Measurements from ENCODE around the gene PPFIA1. TPM values are rescaled to one million over a fixed set of nuclear protein-coding genes. Genes with fewer than 3 reads are reported as not detected.

The PPFIA1 gene
- total and polyA plus RNA-seq, 4 donors: 27.5 to 85.0 (median 43.5) TPM

- H3K4me1 ChIP-seq (ENCODE audit: control insufficient read depth in 5 of 5, insufficient read depth in 5 of 5, low read length in 5 of 5): peaks cover 4 to 9% (median 6%) of the 10 kb centered on the region in 5 donors
- peaks cover 8 to 19% (median 13%) of the 10 kb centered on the region in 4 donors for H3K36me3 ChIP-seq (ENCODE audit: control insufficient read depth in 4 of 4, insufficient read depth in 4 of 4, low read length in 4 of 4)
- H3K4me3 ChIP-seq: no peak overlapping the region
- H3K27ac ChIP-seq (ENCODE audit: low read depth in 1 of 2, low read length in 1 of 2): no peak overlapping the region
- H3K9me3 ChIP-seq (ENCODE audit: control insufficient read depth in 4 of 4, insufficient read depth in 3 of 4, low read length in 3 of 4): peaks cover 0 to 2% (median 0%) of the 10 kb centered on the region in 4 donors
- 84 to 86% methylated on average over 7 of the region's 7 CpGs for WGBS, 2 donors
- ATAC-seq (ENCODE audit: insufficient read depth, low FRiP score) (no peak), DNase-seq (no peak)
- no peak overlapping the region for H3K9ac ChIP-seq (ENCODE audit: insufficient read depth in 1 of 2, low read length in 2 of 2)
- peaks cover 0 to 1% (median 0%) of the 10 kb centered on the region in 3 donors for H3K27me3 ChIP-seq (ENCODE audit: control insufficient read depth in 3 of 3, insufficient read depth in 3 of 3, low read length in 2 of 3)
- TF ChIP-seq CTCF (IDR thresholded peaks at IDR 0.05; ENCODE audit: control extremely low read depth, extremely low read depth): no peak
Observed at GRCh38 chr11:70272009-70272408, 1.5 kb downstream of the PPFIA1 start.

- Histone ChIP-seq H3K27me3 (ENCODE audit: control insufficient read depth in 3 of 3, insufficient read depth in 3 of 3, low read length in 2 of 3) (no peaks in the 10 kb centered on the region), H3K27ac (ENCODE audit: low read depth in 1 of 2, low read length in 1 of 2) (peak overlapping the region in 1 of 2 donors; percentile 39), H3K4me3 (no peak overlapping the region), H3K9ac (ENCODE audit: insufficient read depth in 1 of 2, low read length in 2 of 2) (no peak overlapping the region), H3K9me3 (ENCODE audit: control insufficient read depth in 4 of 4, insufficient read depth in 3 of 4, low read length in 3 of 4) (no peaks in the 10 kb centered on the region), H3K36me3 (ENCODE audit: control insufficient read depth in 4 of 4, insufficient read depth in 4 of 4, low read length in 4 of 4) (peaks cover 8 to 33% (median 23%) of the 10 kb centered on the region in 4 donors), H3K4me1 (ENCODE audit: control insufficient read depth in 5 of 5, insufficient read depth in 5 of 5, low read length in 5 of 5) (peaks cover 0 to 9% (median 0%) of the 10 kb centered on the region in 5 donors)
- ATAC-seq (ENCODE audit: insufficient read depth, low FRiP score): no peak
- 90 to 91% methylated on average over 8 of the region's 8 CpGs for WGBS, 2 donors
- no peak for DNase-seq
- no peak for TF ChIP-seq CTCF (IDR thresholded peaks at IDR 0.05; ENCODE audit: control extremely low read depth, extremely low read depth)
Observed at GRCh38 chr11:70278994-70279393, 8.5 kb downstream of the PPFIA1 start.

- peaks cover 0 to 9% (median 0%) of the 10 kb centered on the region in 5 donors for H3K4me1 ChIP-seq (ENCODE audit: control insufficient read depth in 5 of 5, insufficient read depth in 5 of 5, low read length in 5 of 5)
- peak overlapping the region in 1 of 2 donors; percentile 24 for H3K27ac ChIP-seq (ENCODE audit: low read depth in 1 of 2, low read length in 1 of 2)
- H3K27me3 ChIP-seq (ENCODE audit: control insufficient read depth in 3 of 3, insufficient read depth in 3 of 3, low read length in 2 of 3): no peaks in the 10 kb centered on the region
- H3K36me3 ChIP-seq (ENCODE audit: control insufficient read depth in 4 of 4, insufficient read depth in 4 of 4, low read length in 4 of 4): peaks cover 6 to 34% (median 19%) of the 10 kb centered on the region in 4 donors
- 67 to 77% methylated on average over 7 of the region's 7 CpGs for WGBS, 2 donors
- no peak overlapping the region for H3K9ac ChIP-seq (ENCODE audit: insufficient read depth in 1 of 2, low read length in 2 of 2)
- H3K4me3 ChIP-seq: no peak overlapping the region
- ATAC-seq (ENCODE audit: insufficient read depth, low FRiP score): no peak
- no peaks in the 10 kb centered on the region for H3K9me3 ChIP-seq (ENCODE audit: control insufficient read depth in 4 of 4, insufficient read depth in 3 of 4, low read length in 3 of 4)
- peak; percentile 25 to 74 (median 49) for DNase-seq
- TF ChIP-seq CTCF (IDR thresholded peaks at IDR 0.05; ENCODE audit: control extremely low read depth, extremely low read depth): no peak
Observed at GRCh38 chr11:70281156-70281609, 10.7 kb downstream of the PPFIA1 start.

- no peak overlapping the region for H3K9ac ChIP-seq (ENCODE audit: insufficient read depth in 1 of 2, low read length in 2 of 2)
- H3K27me3 ChIP-seq (ENCODE audit: control insufficient read depth in 3 of 3, insufficient read depth in 3 of 3, low read length in 2 of 3): no peaks in the 10 kb centered on the region
- H3K9me3 ChIP-seq (ENCODE audit: control insufficient read depth in 4 of 4, insufficient read depth in 3 of 4, low read length in 3 of 4): no peaks in the 10 kb centered on the region
- 95 to 96% methylated on average over 4 of the region's 4 CpGs for WGBS, 2 donors
- H3K4me3 ChIP-seq: no peak overlapping the region
- no peak overlapping the region for H3K27ac ChIP-seq (ENCODE audit: low read depth in 1 of 2, low read length in 1 of 2)
- no peak for TF ChIP-seq CTCF (IDR thresholded peaks at IDR 0.05; ENCODE audit: control extremely low read depth, extremely low read depth)
- no peak for DNase-seq
- peaks cover 6 to 34% (median 19%) of the 10 kb centered on the region in 4 donors for H3K36me3 ChIP-seq (ENCODE audit: control insufficient read depth in 4 of 4, insufficient read depth in 4 of 4, low read length in 4 of 4)
- ATAC-seq (ENCODE audit: insufficient read depth, low FRiP score): no peak
- H3K4me1 ChIP-seq (ENCODE audit: control insufficient read depth in 5 of 5, insufficient read depth in 5 of 5, low read length in 5 of 5): peaks cover 0 to 9% (median 0%) of the 10 kb centered on the region in 5 donors
Observed at GRCh38 chr11:70282012-70282411, 11.5 kb downstream of the PPFIA1 start.

Measured in lung (tissue), 12 donors.